ENCODE data around the gene TSSK2. TPM values are rescaled to one million over a fixed set of nuclear protein-coding genes. Genes with fewer than 3 reads are reported as not detected.

The TSSK2 gene
- total and polyA plus RNA-seq, 2 of the 8 experiments (the other 6 are each of a cell fraction or from before 2014, with no cell fraction given), result not detected

DNA sequence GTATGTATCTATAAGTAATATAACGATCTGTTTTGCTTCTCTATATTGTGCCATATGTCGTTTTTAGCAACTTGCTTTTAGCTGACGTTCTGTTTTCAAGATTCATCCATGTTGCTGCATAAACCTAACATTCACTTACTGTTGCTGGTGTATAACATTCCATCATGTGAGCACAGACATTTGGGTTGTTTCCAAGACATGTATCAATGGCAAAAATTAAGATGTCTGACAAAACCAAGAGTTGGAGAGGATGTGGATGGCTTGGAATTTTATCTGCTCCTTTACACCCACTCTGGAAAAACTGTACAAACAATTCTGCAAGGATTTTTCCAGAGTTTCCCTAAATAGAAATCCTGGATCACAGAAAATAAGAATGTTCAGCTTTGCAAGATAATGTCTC, 49.8 kb upstream of the TSSK2 start (continued):
- TF ChIP-seq NANOG (IDR thresholded peaks at IDR 0.05; ENCODE audit: insufficient read depth, low read depth, low read length, poor library complexity, severe bottlenecking) (no peak), JUND (IDR thresholded peaks at IDR 0.05; ENCODE audit: low read length) (no peak)

Measured in H1 (cell line).